SK-MEL-5 (cell line): ENCODE results near the gene B4GALT3. TPM values are rescaled to one million over a fixed set of nuclear protein-coding genes. Genes with fewer than 3 reads are reported as not detected.

Experiments used
- small RNA-seq, 2 experiments: library from RNA; depleted of rRNA; stranded (forward); fragments of <200 nt; gene quantifications; one replicate each; pipeline ENCODE3, GENCODE V24; 2014
- total RNA-seq: library from RNA; depleted of rRNA; stranded (reverse); fragments of >200 nt; shearing (Covaris generic); gene quantifications from 2 replicates; pipeline ENCODE4 v1.2.3, GENCODE V29; 2014; rRNA removed

The B4GALT3 gene
- total RNA-seq, 1 experiment from 2014 or later = 55.9 TPM

Small RNAs within 50 kb of the gene (small RNA-seq; reads per million reads assigned to genes)
- gene RF01225 = 0 reads per million in 2 experiments

Other genes starting within 250 kb of the B4GALT3 start
- 0.69 and 0.90 TPM in 2 replicates for gene ITLN2, start 222.7 kb downstream of the B4GALT3 start, total RNA-seq
- gene F11R, start 156.4 kb downstream of the B4GALT3 start, total RNA-seq = 6.4 and 7.3 TPM in 2 replicates
- gene TSTD1, start 138.5 kb downstream of the B4GALT3 start, total RNA-seq = 0.98 and 1.8 TPM in 2 replicates
- gene USF1, start 131.5 kb downstream of the B4GALT3 start, total RNA-seq = 48.9 and 50.4 TPM in 2 replicates
- gene ARHGAP30, start 107.6 kb downstream of the B4GALT3 start, total RNA-seq = not detected in 2 replicates
- gene NECTIN4, start 87.9 kb downstream of the B4GALT3 start, total RNA-seq = 0.11 and 0.21 TPM in 2 replicates
- gene KLHDC9, start 79.1 kb downstream of the B4GALT3 start, total RNA-seq = not detected in 2 replicates
- 84.1 and 92.3 TPM in 2 replicates for gene PFDN2, start 59.5 kb downstream of the B4GALT3 start, total RNA-seq
- gene NIT1, start 59.4 kb downstream of the B4GALT3 start, total RNA-seq = 23.5 and 27.2 TPM in 2 replicates
- 18.8 and 22.8 TPM in 2 replicates for gene DEDD, start 44.8 kb downstream of the B4GALT3 start, total RNA-seq
- gene UFC1, start 23.5 kb downstream of the B4GALT3 start, total RNA-seq = 87.4 and 89.2 TPM in 2 replicates
- gene USP21, start 18.0 kb downstream of the B4GALT3 start, total RNA-seq = 4.0 and 4.7 TPM in 2 replicates
- gene PPOX, start 11.1 kb downstream of the B4GALT3 start, total RNA-seq = 11.1 and 13.8 TPM in 2 replicates
- 0.03 TPM in 1 of 2 replicates, not detected in the other for gene ADAMTS4, start 21.5 kb upstream of the B4GALT3 start, total RNA-seq
- gene NDUFS2, start 24.9 kb upstream of the B4GALT3 start, total RNA-seq = 134 and 147 TPM in 2 replicates
- gene FCER1G, start 37.8 kb upstream of the B4GALT3 start, total RNA-seq = 2.6 TPM in 1 of 2 replicates, not detected in the other
- not detected in 2 replicates for gene APOA2, start 46.1 kb upstream of the B4GALT3 start, total RNA-seq
- 11.3 and 11.7 TPM in 2 replicates for gene TOMM40L, start 48.6 kb upstream of the B4GALT3 start, total RNA-seq
- not detected in 2 replicates for gene NR1I3, start 60.7 kb upstream of the B4GALT3 start, total RNA-seq
- not detected in 2 replicates for gene PCP4L1, start 81.2 kb upstream of the B4GALT3 start, total RNA-seq
- gene MPZ, start 132.5 kb upstream of the B4GALT3 start, total RNA-seq = 3.4 and 3.6 TPM in 2 replicates
- 36.6 and 53.0 TPM in 2 replicates for gene SDHC, start 136.9 kb upstream of the B4GALT3 start, total RNA-seq
- not detected in 2 replicates for gene CFAP126, start 190.4 kb upstream of the B4GALT3 start, total RNA-seq